ENCODE data around the gene NPPA. TPM values are rescaled to one million over a fixed set of nuclear protein-coding genes. Genes with fewer than 3 reads are reported as not detected.

The NPPA gene
- total RNA-seq, 1 experiment from 2014 or later: not detected

- Histone ChIP-seq H3K9me3 (ENCODE audit: low read length) (no peaks in the 10 kb centered on the region), H4K20me1 (ENCODE audit: low read length) (no peaks in the 10 kb centered on the region), H3K36me3 (ENCODE audit: low read depth, low read length) (no peaks in the 10 kb centered on the region), H3F3A (ENCODE audit: low read length, unreplicated experiment) (no peaks in the 10 kb centered on the region), H3K27ac (ENCODE audit: low read length) (no peak overlapping the region), H3K9ac (ENCODE audit: low read length) (no peak overlapping the region), H3K9me2 (replicated peaks; ENCODE audit: low read length) (no peaks in the 10 kb centered on the region), H2AFZ (ENCODE audit: low read length) (no peak overlapping the region), H3K4me2 (ENCODE audit: low read length) (no peak overlapping the region), H3K79me2 (ENCODE audit: low read length) (no peaks in the 10 kb centered on the region), H3K4me1 (ENCODE audit: insufficient read depth, low read length) (no peaks in the 10 kb centered on the region), H3K4me3 (ENCODE audit: low read length) (no peak overlapping the region), H3K27me3 (ENCODE audit: low read length) (no peaks in the 10 kb centered on the region)
- TF ChIP-seq CTCF (conservative IDR thresholded peaks at IDR 0.05; ENCODE audit: low read depth, low read length) (no peak), EZH2phosphoT487 (IDR thresholded peaks at IDR 0.05; ENCODE audit: borderline replicate concordance, low read length) (no peak), EZH2 (IDR thresholded peaks at IDR 0.05; ENCODE audit: low read length, unreplicated experiment) (no peak)
- intact Hi-C loops (cut with micrococcal nuclease): no loop called here
- ATAC-seq (no peak), DNase-seq (no peak)
- BruUV-seq (replicated peaks): no TSS peak
- ChIA-PET CTCF (no interaction called here), POLR2A (ENCODE audit: unreplicated experiment) (no interaction called here)
These were observed 2.6 kb upstream of the NPPA start for GRCh38 chr1:11850156-11850555.

- ChIA-PET CTCF (no interaction called here), POLR2A (ENCODE audit: unreplicated experiment) (interaction anchor here (0.5 kb wide), 1 partner anchor 196 kb away, joined by 5 read pairs; no protein-coding TSS in a partner anchor)
- no peaks in the 10 kb centered on the region for H3K79me2 ChIP-seq (ENCODE audit: low read length)
- DNase-seq: no peak
- H3K9me3 ChIP-seq (ENCODE audit: low read length): no peaks in the 10 kb centered on the region
- H3K9me2 ChIP-seq (replicated peaks; ENCODE audit: low read length): no peaks in the 10 kb centered on the region
- no peaks in the 10 kb centered on the region for H3K27me3 ChIP-seq (ENCODE audit: low read length)
- H3K4me3 ChIP-seq (ENCODE audit: low read length): no peak overlapping the region
- no peaks in the 10 kb centered on the region for H3K4me1 ChIP-seq (ENCODE audit: insufficient read depth, low read length)
- no peak overlapping the region for H2AFZ ChIP-seq (ENCODE audit: low read length)
- H3K4me2 ChIP-seq (ENCODE audit: low read length): no peak overlapping the region
- H3F3A ChIP-seq (ENCODE audit: low read length, unreplicated experiment): no peaks in the 10 kb centered on the region
- H3K9ac ChIP-seq (ENCODE audit: low read length): no peak overlapping the region
- 0 out of 2 replicates have a peak, but pooled peaks cover 3% of the 10 kb centered on the region for H3K36me3 ChIP-seq (ENCODE audit: low read depth, low read length)
- no TSS peak for BruUV-seq (replicated peaks)
- H4K20me1 ChIP-seq (ENCODE audit: low read length): no peaks in the 10 kb centered on the region
- intact Hi-C loops (cut with micrococcal nuclease): no loop called here
- H3K27ac ChIP-seq (ENCODE audit: low read length): no peak overlapping the region
- ATAC-seq: no peak
- TF ChIP-seq EZH2phosphoT487 (IDR thresholded peaks at IDR 0.05; ENCODE audit: borderline replicate concordance, low read length) (no peak), EZH2 (IDR thresholded peaks at IDR 0.05; ENCODE audit: low read length, unreplicated experiment) (no peak), CTCF (conservative IDR thresholded peaks at IDR 0.05; ENCODE audit: low read depth, low read length) (no peak)
These were observed 754 bp upstream of the NPPA start for GRCh38 chr1:11848373-11848700.

GRCh38 chr1:11845641-11846335 is 1.8 kb downstream of the NPPA start:
- ChIA-PET POLR2A (ENCODE audit: unreplicated experiment) (no interaction called here), CTCF (no interaction called here)
- Histone ChIP-seq H3K79me2 (ENCODE audit: low read length) (no peaks in the 10 kb centered on the region), H3K27ac (ENCODE audit: low read length) (no peak overlapping the region), H3K36me3 (ENCODE audit: low read depth, low read length) (peaks cover 3% of the 10 kb centered on the region; the same call in 1 of the 2 replicates), H3K9ac (ENCODE audit: low read length) (no peak overlapping the region), H2AFZ (ENCODE audit: low read length) (no peak overlapping the region), H3K4me3 (ENCODE audit: low read length) (no peak overlapping the region), H3K27me3 (ENCODE audit: low read length) (no peaks in the 10 kb centered on the region), H3K4me1 (ENCODE audit: insufficient read depth, low read length) (no peaks in the 10 kb centered on the region), H3K9me2 (replicated peaks; ENCODE audit: low read length) (no peaks in the 10 kb centered on the region), H3F3A (ENCODE audit: low read length, unreplicated experiment) (no peaks in the 10 kb centered on the region), H4K20me1 (ENCODE audit: low read length) (no peaks in the 10 kb centered on the region), H3K9me3 (ENCODE audit: low read length) (no peaks in the 10 kb centered on the region), H3K4me2 (ENCODE audit: low read length) (no peak overlapping the region)
- DNase-seq: peak; percentile 57
- ATAC-seq: no peak
- BruUV-seq (replicated peaks): no TSS peak
- TF ChIP-seq EZH2 (IDR thresholded peaks at IDR 0.05; ENCODE audit: low read length, unreplicated experiment) (no peak), CTCF (conservative IDR thresholded peaks at IDR 0.05; ENCODE audit: low read depth, low read length) (no peak), EZH2phosphoT487 (IDR thresholded peaks at IDR 0.05; ENCODE audit: borderline replicate concordance, low read length) (no peak)
- intact Hi-C loops (cut with micrococcal nuclease): no loop called here
